DND-41 (cell line): Measurements from ENCODE around the gene LGALS3BP.

Experiments
- CTCF ChIP-seq: IDR thresholded peaks from 2 replicates; pipeline ENCODE4 v1.5.1; 2012; ENCODE audit warnings: borderline replicate concordance, low read length, moderate library complexity, mild to moderate bottlenecking; ENCODE audit not compliant: poor library complexity, severe bottlenecking; ENCODE audit errors: extremely low read depth
- EZH2 ChIP-seq: IDR thresholded peaks from 3 replicates; pipeline ENCODE4 v1.6.1; 2012; ENCODE audit warnings: borderline replicate concordance, low read depth, mild to moderate bottlenecking, moderate library complexity, low read length, inconsistent platforms; ENCODE audit not compliant: severe bottlenecking

- TF ChIP-seq CTCF, result no peak
- TF ChIP-seq EZH2, result no peak
Observed at GRCh38 chr17:78933959-78934568, 45.7 kb downstream of the LGALS3BP start.
